ENCODE data around the gene VAMP4.
"Not testable (repeated sequence)": the region's sequence is repeated elsewhere in the genome, so short reads cannot be mapped to it uniquely, and the experiment has no call there.

VAMP4 gene

DNA sequence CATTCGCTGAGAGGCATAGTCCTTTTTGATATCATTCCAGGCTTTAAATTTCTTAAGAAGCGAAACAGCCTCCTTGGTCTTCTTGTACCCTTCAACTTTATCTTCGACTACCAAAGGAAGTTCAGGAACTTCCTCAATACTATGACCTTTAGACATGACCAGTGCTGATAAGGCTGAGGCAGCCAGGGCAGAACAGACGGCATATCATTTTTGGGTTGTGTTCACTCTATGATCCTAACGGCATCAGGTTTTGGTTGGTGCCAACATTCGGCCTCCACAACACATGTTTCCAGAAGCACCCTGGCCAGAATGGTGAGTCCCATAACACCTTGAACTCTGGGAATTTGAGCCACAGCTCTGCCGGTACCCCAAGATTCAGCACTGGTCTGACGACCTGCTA is 58.0 kb downstream of the VAMP4 start:
- no peak for DNase-seq

DNA sequence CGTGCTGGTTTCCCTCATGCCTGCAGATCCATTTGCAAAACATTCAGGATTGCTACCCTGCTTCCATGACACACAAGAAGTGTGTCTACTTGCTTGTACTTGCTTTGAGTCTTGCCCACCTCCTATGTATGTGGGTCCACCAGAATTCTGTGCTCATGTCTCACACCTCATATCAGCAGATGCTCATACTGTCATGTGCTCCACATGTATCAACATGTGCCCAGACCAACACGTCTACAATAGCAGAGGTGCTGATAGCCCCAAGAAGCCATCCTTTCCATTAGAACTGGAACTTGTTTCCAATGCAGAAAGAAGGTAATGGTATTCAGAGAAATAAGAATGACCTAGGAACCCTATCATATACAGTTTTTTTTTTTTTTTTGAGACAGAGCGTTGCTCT is 61.5 kb downstream of the VAMP4 start:
- DNase-seq: no peak

DNA sequence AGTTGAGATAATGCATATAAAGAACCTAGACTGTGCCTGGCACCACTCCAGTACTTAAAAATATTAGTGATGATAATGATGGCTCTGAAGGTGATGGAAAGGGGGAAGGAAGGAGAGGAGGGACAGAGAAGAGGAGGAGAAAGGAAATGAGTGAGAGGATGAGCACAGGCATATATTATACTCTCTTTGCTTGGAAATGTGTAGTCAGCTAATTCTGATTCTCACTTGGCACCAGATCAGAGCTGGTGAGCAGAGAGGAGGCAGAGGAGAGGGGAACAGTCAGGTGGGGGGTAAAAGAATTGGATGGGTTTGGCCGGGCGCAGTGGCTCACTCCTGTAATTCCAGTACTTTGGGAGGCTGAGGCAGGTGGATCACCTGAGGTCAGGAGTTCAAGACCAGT is 65.0 kb downstream of the VAMP4 start:
- DNase-seq: no peak

DNA sequence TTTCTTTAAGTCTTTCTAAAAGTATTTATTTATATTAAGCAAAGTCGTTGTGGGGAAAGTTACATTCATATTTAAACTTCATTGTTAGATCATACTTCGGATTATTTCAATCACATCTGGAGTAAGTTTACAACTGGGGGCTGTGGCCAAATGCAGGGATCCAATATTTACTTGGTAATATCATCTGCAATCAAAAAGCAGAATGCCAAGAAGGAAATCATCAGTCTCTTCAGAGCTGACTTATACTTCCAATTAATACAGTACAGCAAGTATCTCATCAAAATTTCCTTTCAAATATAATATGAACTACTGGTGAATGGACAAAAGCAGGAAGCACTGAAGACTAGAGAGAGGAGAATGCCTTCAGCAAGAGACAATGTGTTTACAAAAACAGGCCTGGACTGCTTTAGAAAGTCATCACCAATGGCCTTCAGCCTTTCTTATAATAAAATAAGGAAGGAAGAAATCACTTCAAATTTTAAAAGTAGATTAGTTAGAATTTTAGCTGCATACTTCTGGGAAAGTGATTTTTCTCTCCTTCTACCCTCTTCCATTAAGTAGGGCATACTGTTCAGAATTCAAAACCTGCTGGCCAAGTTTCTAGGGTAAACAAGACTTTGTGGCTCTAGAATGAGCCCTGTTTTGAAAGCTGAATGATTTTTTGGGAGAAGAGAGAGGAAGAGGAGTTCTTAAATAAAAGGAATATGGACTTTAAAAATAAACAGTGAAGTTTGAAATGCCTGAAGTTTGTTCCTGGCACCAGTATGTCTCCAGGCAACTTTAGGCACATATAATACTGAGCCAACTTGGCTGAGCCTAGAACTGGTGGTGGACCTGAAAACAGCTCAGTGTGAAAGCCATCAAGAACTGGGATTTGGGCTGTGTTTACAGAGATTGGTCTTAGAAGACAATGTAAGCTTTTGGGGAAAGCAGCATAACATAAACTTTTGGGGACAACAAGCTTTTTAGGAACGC is 67.1 kb downstream of the VAMP4 start:
- no peak for DNase-seq

DNA sequence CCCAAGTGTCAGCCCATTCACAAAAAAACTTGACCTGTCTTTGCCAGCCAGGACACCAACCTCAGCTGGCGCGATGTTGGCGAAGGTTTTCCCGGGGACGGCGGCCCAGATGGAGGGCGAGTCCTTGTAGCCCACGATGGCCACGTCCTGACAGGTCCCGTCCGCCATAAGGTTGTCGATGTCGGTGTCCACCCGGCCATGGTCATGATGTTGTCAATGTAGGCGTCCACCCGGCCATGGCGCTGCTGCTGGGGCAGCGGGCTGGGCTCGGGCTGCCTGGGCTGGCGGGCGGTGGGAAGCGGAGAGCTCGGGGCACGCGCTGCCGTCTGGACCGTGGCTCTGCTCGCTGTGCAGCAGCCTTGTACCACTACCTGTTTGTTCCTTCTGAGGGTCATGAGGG is 71.1 kb downstream of the VAMP4 start:
- no peak for DNase-seq

DNA sequence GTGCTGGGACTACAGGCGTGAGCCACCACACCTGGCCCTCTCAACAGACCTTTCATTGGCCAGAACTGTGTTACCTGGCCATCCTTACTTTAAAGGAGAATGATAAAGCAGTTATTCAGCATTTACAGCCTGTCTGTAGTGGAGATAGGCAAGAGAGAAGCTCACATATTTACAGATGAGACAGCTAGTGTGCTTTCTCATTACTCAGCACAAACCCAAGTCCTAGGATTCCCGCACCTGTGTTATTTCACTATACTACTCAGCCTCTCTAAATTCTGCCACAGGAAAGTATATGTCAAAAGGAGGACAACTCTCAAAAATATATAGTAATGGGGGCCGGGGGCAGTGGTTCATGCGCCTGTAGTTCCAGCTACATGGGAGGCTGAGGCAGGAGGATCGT is 73.5 kb downstream of the VAMP4 start:
- no peak for DNase-seq

DNA sequence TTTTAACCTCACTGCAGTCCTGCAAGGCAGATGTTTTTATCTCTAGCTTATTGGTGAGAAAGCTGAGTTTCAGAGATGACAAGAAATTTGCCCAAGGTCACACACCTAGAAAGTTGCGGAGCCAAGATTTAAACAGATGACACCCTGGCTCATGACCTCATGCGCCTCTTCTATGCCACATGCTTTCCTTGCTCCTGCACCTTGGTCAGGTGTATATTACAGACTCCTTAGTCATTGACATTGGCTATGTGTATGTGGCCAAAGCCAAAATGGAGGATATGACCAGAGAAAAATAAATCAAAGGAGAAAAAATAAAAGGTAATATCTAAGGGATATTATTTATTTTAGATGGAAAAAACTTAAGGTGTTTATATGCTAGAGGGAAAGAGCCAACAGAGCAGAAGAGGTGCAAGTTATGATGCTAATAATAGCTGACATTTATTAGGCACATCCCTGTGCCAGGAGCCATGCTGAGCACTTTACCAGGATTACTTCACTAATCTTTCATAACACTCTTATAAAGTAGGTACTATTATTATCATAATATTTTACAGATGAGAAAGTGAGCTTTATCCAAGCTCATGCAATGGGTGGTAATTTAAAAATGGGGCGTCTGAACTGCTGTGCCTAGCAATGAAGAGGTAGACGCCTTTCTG is 75.6 kb downstream of the VAMP4 start:
- DNase-seq: no peak

DNA sequence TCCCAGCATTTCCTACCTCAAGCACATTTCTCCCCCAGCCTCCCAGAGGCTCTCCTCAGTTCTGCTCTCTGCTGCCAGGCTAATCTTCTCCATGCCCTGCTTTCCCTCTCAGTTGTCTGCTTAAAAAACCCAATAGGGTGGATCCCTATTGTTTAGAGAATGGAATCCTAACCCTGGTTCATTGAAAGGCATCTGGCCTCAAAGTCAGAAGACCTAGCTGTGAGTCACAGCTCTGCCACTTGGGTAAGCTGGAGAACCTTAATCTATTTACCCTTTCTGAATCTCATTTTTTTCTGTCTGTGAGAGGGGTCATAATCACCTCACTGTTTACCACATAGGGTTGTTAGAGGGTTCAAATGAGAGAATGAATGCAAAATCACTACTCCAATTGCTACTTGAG is 76.9 kb downstream of the VAMP4 start:
- no peak for DNase-seq

DNA sequence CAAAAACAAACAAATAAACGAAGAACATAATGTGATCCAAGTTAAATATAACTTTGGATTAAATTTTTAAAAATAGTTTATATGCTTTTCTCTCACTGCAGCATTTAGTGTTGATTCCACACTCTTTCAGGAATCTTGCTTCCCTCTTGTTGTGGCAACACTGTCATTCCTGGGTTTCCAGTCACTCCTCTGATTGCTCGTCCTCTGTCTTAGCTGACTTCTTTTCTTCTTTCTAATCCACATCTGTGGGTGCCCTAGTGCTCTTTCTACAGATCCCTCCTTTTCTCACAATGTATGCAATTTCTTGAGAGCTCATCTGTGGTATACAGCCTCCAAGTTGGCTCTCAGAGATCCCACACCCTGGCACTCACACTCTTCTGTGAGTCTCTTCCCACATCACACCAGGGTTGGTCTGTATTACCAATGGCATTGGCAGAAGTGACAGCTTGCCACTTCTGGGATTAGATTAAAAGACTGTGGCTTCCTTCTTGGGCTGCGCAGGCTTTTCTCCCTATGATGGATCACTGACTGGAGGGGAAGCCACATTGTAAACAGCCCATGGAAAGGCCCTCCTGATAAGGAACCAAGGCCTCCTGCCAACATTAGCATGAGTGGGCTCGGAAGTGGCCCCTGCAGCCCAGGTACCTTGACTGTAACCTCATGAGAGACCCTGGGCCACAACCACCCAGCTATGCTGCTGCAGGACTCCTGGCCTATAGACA is 77.8 kb downstream of the VAMP4 start:
- DNase-seq: no peak

DNA sequence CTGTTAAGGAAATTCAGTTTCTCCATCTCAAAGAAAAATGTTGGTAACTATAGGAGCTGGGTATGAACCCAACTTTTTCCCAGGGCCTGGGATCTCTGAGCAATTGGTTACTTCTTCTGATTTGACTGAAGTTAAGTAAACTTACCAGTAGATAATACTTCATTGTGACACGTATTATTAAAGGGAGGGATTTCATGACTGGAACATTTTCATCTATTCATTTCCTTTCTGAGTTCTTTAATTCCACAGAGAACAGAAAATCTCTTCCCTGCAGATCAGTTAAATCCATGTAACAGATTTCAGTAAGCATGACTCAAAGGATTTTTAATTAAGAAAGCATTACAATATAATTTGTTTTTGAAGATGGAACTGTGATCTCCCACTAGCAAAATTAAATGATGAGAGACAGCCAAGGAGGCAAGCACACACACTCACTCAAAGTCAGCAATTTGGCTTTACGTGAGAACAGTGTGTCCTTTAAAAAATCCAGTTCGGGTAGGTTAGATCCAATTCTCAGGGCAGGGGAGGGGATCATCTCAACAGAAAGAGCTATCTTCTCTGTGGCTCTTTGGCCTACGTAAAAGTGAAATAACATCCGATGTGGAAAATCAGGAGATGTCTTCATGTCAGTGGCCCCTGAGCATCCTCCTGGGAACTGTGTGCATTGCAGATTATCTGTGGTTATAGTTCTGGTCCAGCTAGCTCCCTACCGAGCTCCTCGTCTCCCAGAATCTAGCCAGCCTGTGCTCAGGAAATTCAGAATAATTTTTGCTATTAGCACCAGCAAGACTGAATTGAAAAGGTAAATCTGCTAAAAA is 78.6 kb downstream of the VAMP4 start:
- DNase-seq: no peak

DNA sequence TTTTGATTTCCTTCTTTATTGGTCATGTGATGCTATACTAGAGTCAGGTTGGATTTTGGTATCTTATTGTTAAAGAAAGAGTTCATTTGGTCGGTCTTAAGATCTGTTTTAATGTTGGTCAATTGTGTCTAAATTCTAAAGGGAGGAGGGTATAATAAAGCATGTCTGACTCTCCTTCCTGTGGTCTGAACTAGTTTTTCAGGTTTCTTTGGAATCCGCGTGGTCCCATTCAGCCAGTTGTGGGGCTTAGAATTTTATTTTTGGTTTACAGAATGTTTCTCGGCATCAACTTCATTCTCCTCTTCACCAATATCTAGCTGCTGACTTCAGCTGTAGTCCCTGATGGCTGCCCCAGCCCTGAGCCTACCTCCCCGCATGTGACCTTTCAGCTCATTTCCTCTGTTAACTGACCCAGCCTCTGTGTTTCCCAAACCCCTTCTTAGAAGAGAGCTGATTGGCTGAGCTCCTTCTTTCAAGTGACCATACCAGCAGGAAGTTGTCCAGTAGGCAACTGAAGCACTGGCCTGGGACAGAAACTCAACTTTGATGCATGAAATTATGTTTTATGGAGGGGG is 80.7 kb downstream of the VAMP4 start:
- DNase-seq: no peak

DNA sequence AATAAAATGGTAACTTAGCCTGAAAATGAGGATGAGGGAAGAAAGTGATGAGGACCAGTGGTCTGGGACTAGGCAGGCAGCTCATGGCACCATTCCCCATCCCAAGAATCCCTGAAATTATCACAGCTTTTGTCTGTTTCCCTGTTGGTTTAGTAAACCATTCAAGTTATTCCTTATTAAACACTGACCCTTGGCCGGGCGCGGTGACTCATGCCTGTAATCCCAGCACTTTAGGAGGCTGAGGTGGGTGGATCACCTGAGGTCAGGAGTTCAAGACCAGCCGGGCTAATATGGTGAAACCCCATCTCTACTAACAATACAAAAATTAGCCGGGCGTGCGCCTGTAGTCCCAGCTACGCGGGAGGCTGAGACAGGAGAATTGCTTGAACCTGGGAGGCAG is 85.7 kb downstream of the VAMP4 start:
- DNase-seq: not testable (repeated sequence)

DNA sequence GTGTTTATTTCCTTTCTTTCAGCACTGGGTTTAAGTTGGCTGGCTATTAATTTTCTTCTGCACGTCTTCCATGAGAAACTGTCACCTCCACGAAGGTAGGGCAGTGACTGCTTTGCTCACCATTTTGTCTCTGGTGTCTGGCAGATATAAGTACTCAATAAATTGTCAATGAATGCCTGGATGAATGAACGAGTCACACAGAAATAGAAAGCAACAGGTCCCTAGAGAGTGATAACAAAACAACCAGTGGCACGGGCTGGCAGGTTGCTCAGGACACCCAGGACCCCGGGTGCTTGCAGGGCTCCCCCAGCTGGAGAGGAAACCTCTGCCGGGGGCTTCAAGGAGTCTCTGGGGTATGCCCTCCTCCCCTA is 86.1 kb downstream of the VAMP4 start:
- no peak for DNase-seq

DNA sequence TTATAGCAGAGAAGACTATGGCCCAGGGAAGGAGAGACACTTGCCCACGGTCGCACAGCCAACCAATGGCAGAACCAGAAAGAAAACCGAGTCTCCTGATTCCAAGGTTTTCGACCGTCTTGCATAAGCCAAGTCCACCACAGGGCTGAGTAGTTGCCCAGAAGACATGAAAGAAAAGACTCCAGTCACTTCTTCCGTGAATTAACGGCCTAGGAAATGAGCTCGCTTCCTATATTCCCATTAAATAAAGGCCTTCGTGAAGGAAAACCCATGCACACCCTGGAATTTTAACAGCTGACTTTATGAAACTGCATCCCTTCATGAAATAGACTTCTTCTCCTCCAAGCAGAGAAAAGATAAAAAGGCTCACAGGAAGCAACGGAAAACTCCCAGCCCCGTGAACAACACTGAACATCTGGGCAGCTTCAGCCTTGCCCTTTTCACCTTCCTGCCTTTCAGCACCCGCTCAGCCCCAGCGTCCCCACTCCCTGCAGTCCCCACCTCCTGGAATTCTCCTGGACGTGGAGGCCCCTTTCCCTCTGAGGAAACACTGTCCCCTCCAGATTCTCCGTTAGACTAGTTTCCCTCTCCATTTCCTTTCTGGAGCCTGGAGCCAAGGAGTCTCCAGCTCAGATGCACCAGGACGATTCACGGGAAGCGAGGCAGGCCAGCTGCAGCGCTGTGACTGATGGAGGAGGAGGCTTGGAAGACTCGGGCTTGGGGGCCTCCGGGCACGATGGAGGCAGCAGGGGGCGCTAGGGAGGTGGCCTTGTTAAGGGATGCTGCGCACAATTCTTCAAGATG is 86.7 kb downstream of the VAMP4 start:
- no peak for DNase-seq

DNA sequence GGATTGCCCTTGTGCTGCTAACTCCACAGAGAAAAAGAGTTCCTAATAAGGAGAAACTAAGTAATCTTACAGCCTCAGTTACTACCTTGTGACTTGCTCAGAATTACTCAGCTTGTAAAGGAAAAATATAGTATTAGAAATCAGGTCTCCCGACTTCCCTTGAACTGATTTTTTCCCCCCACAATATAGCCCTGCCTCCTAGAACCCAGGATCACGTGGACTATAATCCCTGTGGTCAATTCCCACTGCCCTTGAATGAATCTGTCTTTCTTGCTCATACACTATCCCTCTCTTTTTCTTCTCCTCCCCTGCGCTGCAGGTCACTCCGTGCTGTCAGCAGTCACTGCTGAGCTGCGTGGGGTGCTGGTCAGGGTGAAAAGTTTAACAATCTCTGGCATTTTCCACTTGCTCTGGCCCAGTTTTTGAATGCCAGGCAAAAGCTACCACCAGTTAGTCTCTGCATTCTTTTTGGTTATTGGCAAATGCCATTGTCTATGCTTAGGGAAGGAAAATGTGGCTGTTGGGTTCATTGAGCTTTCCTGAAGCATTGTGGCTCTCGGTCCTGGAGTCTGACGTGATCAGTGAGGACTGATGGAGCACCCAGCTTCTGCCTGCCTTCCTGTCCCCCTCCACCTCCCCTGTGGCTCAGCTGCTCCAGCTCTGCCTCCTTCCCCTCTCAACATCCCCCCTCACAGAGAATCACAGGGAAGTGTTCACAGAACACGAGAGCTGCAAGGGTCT is 87.5 kb downstream of the VAMP4 start:
- DNase-seq: no peak

DNA sequence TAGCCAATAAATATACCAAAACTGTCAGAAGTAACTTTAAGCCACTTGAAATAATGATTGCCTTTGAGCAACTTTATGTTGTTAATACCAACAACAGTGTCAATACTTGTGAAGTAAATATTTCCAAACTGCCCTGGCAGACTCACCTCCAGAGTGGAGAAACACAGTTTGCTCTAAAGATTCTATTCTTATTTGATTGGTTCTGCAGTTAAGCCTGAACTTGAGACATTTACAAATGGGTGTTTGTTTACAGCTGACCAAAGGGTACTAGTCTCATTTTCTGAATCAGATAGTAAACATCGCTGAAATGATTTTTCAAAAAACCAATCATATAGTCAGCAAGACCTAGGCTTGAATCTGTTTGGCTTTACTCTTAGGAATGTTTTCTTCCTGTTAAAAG is 88.1 kb downstream of the VAMP4 start:
- DNase-seq: no peak

DNA sequence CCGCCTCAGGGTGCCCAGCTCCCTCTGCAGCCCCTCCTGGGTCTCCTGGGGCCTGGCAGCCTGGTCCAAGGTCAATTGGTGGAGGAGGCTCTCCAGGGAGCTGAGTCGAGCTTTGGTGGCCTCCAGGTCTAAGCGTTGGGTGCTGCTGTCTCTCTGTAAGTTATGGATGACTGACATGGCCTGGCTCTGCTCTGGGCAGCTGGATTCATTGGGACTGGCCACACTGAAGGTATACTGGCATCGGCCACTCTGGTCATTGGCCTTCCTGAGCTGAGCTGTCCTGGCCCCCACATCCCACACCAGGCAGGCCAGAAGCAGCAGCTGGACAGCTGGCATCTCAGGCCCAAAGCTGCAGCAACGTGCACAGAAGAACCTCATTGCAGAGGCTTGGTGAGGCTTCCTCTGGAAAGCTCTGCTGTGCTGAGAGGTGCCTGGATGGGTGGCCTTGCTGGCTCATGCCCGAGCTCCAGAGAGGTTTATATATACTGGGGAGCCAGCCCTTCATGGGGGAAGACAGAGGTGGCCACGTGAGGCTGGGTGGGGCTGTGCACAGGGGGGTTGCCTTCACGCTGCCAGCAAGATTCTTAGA is 89.5 kb downstream of the VAMP4 start, which contains the start of gene MYOC:
TSS of gene MYOC (minus strand) at position 455 of the 589 bp plus-strand sequence. CDS start at position 378, 77 bp downstream.
- DNase-seq: no peak

Measured in NCI-H2029 (cell line).